HEK293 (cell line): Measurements from ENCODE around the gene SERINC2.
A peak's percentile ranks its signal among the peaks of the same experiment; 100 is the strongest.

Experiments
- GFI1B ChIP-seq: fragments of 450-650 bp; formaldehyde crosslinking; IDR thresholded peaks from 2 replicates; pipeline ENCODE4 v1.5.1; 2016; ENCODE audit warnings: missing biosample characterization, missing genetic modification characterization
- KLF7 ChIP-seq: fragments of 450-650 bp; formaldehyde crosslinking; IDR thresholded peaks from 2 replicates; pipeline ENCODE4 v1.5.1; 2016; ENCODE audit warnings: missing biosample characterization, missing genetic modification characterization, borderline replicate concordance
- KLF8 ChIP-seq: fragments of 450-650 bp; formaldehyde crosslinking; IDR thresholded peaks from 2 replicates; pipeline ENCODE4 v1.5.1; 2016; ENCODE audit warnings: missing biosample characterization, missing genetic modification characterization
- KLF9 ChIP-seq: fragments of 450-650 bp; formaldehyde crosslinking; IDR thresholded peaks from 2 replicates; pipeline ENCODE4 v1.5.1; 2016; ENCODE audit warnings: missing biosample characterization, missing genetic modification characterization, low read depth
- MEIS1 ChIP-seq: sonication (generic); formaldehyde crosslinking; IDR thresholded peaks from 2 replicates; pipeline ENCODE4 v1.8.1; 2022; ENCODE audit warnings: missing genetic modification reagents, mild to moderate bottlenecking, borderline replicate concordance
- SCRT1 ChIP-seq: fragments of 450-650 bp; formaldehyde crosslinking; IDR thresholded peaks from 2 replicates; pipeline ENCODE4 v1.5.1; 2016; ENCODE audit warnings: missing biosample characterization, missing genetic modification characterization, borderline replicate concordance
- SP3 ChIP-seq: fragments of 450-650 bp; formaldehyde crosslinking; IDR thresholded peaks from 2 replicates; pipeline ENCODE4 v1.5.1; 2016; ENCODE audit warnings: missing biosample characterization, missing genetic modification characterization
- ZBTB17 ChIP-seq: fragments of 450-650 bp; formaldehyde crosslinking; IDR thresholded peaks from 2 replicates; pipeline ENCODE4 v1.5.1; 2016; ENCODE audit warnings: missing biosample characterization, missing genetic modification characterization
- ZNF157 ChIP-seq: fragments of 450-650 bp; formaldehyde crosslinking; IDR thresholded peaks from 2 replicates; pipeline ENCODE4 v1.5.1; 2016; ENCODE audit warnings: missing biosample characterization, missing genetic modification characterization
- ZNF184 ChIP-seq: fragments of 450-650 bp; IDR thresholded peaks from 2 replicates; pipeline ENCODE4 v1.5.1; 2018; ENCODE audit warnings: missing biosample characterization, mild to moderate bottlenecking, missing genetic modification characterization
- ZNF211 ChIP-seq: fragments of 450-650 bp; formaldehyde crosslinking; IDR thresholded peaks from 2 replicates; pipeline ENCODE4 v1.5.1; 2016; ENCODE audit warnings: low read depth, missing biosample characterization, missing genetic modification characterization
- ZNF239 ChIP-seq: fragments of 450-650 bp; formaldehyde crosslinking; IDR thresholded peaks from 2 replicates; pipeline ENCODE4 v1.5.1; 2016; ENCODE audit warnings: missing biosample characterization, missing genetic modification characterization
- ZNF37A ChIP-seq: fragments of 450-650 bp; IDR thresholded peaks from 2 replicates; pipeline ENCODE4 v1.5.1; 2018; ENCODE audit warnings: missing biosample characterization, missing genetic modification characterization
- ZNF48 ChIP-seq: fragments of 450-650 bp; formaldehyde crosslinking; IDR thresholded peaks from 2 replicates; pipeline ENCODE4 v1.5.1; 2016; ENCODE audit warnings: missing biosample characterization, missing genetic modification characterization
- ZNF529 ChIP-seq: fragments of 450-650 bp; formaldehyde crosslinking; IDR thresholded peaks from 2 replicates; pipeline ENCODE4 v1.5.1; 2017; ENCODE audit warnings: missing genetic modification characterization, missing biosample characterization; ENCODE audit not compliant: insufficient replicate concordance
- ZNF623 ChIP-seq: fragments of 450-650 bp; formaldehyde crosslinking; IDR thresholded peaks from 2 replicates; pipeline ENCODE4 v1.5.1; 2016; ENCODE audit warnings: missing biosample characterization, missing genetic modification characterization
- ZNF658 ChIP-seq: fragments of 450-650 bp; formaldehyde crosslinking; IDR thresholded peaks from 2 replicates; pipeline ENCODE4; 2016; ENCODE audit warnings: missing biosample characterization, missing genetic modification characterization
- ZNF660 ChIP-seq: fragments of 450-650 bp; IDR thresholded peaks from 2 replicates; pipeline ENCODE4 v1.5.1; 2018; ENCODE audit warnings: missing biosample characterization, mild to moderate bottlenecking, missing genetic modification characterization
- ZNF777 ChIP-seq: fragments of 450-650 bp; formaldehyde crosslinking; IDR thresholded peaks from 2 replicates; pipeline ENCODE4 v1.5.1; 2017; ENCODE audit warnings: missing biosample characterization, missing genetic modification characterization, borderline replicate concordance
- ZSCAN16 ChIP-seq: fragments of 450-650 bp; formaldehyde crosslinking; IDR thresholded peaks from 2 replicates; pipeline ENCODE4 v1.5.1; 2016; ENCODE audit warnings: missing biosample characterization, missing genetic modification characterization
- TF ChIP-seq, protein P1 (sequence below): fragments of 450-650 bp; formaldehyde crosslinking; IDR thresholded peaks from 2 replicates; pipeline ENCODE4 v1.5.1; 2016; ENCODE audit warnings: missing biosample characterization, missing genetic modification characterization
- TF ChIP-seq, protein P2 (sequence below): fragments of 450-650 bp; formaldehyde crosslinking; IDR thresholded peaks from 2 replicates; pipeline ENCODE4 v1.5.1; 2016; ENCODE audit warnings: missing biosample characterization, missing genetic modification characterization
- TF ChIP-seq, protein P3 (sequence below): fragments of 450-650 bp; formaldehyde crosslinking; optimal IDR thresholded peaks from 2 replicates; pipeline ENCODE3; 2016; ENCODE audit warnings: missing biosample characterization, mild to moderate bottlenecking, missing genetic modification characterization
- TF ChIP-seq, protein P4 (sequence below): fragments of 450-650 bp; formaldehyde crosslinking; IDR thresholded peaks from 2 replicates; pipeline ENCODE4 v1.5.1; 2016; ENCODE audit warnings: missing biosample characterization, missing genetic modification characterization
- TF ChIP-seq, protein P5 (sequence below): fragments of 450-650 bp; formaldehyde crosslinking; IDR thresholded peaks from 2 replicates; pipeline ENCODE4 v1.5.1; 2016; ENCODE audit warnings: missing biosample characterization, missing genetic modification characterization
- TF ChIP-seq, protein P6 (sequence below): fragments of 450-650 bp; IDR thresholded peaks from 2 replicates; pipeline ENCODE4 v1.5.1; 2018; ENCODE audit warnings: missing biosample characterization, mild to moderate bottlenecking, missing genetic modification characterization
- TF ChIP-seq, protein P7 (sequence below): fragments of 450-650 bp; formaldehyde crosslinking; IDR thresholded peaks from 2 replicates; pipeline ENCODE4 v1.5.1; 2016; ENCODE audit warnings: missing biosample characterization, missing genetic modification characterization

Gene SERINC2

DNA sequence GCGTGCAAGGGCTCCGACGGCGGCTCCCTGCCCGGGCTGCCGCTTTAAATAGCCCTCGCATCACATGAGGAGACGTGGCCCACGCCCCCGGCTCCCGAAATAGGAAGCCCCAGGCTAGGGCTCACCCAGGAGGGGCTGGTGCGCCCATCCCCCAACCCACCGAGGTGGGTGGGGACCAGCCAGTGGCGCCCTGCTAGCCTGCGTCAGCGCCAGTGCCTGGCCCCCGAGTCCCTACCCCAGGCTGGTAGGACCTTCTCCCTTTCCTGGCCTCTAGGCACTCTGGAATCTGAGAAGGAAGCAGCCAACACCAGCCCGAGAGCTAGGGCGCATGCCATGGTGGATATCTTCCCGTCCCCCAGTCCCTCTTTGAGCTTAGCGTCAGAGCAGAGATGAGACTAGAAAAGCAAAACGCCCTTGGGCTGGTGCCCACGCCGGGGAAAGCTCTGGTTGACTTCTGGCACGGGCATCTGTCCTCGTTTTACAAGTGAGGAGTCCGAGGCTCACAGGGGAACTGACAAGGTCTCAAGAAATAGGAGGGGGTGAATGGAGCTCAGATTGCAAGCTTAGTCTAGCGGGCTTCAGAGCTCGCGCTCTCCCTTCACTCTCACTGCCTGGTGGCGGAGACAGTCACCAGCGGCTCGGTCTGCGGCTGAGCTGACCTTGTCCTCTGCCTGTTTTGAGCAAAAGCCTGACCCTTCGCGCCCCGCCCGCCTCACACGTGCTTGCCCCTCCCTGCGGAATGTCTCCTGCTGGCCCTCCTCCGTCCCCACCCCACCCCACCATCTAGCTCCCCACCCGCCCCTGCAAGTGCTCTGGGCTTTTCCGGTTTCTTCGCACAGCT lies 39.7 kb upstream of the SERINC2 start, which contains the start of gene FABP3 (continued):
- TF ChIP-seq ZNF660 (tag by site-specific recombination) (0 out of 2 replicates have a peak, but pooled peaks have one; percentile 23), ZNF777 (tag by site-specific recombination) (no peak), ZNF157 (tag by site-specific recombination) (no peak), KLF8 (tag by site-specific recombination) (0 out of 2 replicates have a peak, but pooled peaks have one; percentile 34), SP3 (tag by site-specific recombination) (0 out of 2 replicates have a peak, but pooled peaks have one; percentile 24), KLF9 (tag by site-specific recombination) (peak; percentile 47; the same call in 1 of the 2 replicates), KLF7 (tag by site-specific recombination) (no peak), ZNF211 (tag by site-specific recombination) (no peak), ZNF184 (no peak), ZNF658 (no peak), GFI1B (tag by site-specific recombination) (no peak), ZNF623 (tag by site-specific recombination) (no peak), ZNF529 (no peak), ZNF48 (tag by site-specific recombination) (no peak), MEIS1 (CRISPR knock-in tag) (no peak), ZNF37A (tag by site-specific recombination) (no peak), ZBTB17 (tag by site-specific recombination) (peak; percentile 98), SCRT1 (tag by site-specific recombination) (no peak), ZSCAN16 (tag by site-specific recombination) (no peak), ZNF239 (tag by site-specific recombination) (no peak)
- TF ChIP-seq, protein P1, sequence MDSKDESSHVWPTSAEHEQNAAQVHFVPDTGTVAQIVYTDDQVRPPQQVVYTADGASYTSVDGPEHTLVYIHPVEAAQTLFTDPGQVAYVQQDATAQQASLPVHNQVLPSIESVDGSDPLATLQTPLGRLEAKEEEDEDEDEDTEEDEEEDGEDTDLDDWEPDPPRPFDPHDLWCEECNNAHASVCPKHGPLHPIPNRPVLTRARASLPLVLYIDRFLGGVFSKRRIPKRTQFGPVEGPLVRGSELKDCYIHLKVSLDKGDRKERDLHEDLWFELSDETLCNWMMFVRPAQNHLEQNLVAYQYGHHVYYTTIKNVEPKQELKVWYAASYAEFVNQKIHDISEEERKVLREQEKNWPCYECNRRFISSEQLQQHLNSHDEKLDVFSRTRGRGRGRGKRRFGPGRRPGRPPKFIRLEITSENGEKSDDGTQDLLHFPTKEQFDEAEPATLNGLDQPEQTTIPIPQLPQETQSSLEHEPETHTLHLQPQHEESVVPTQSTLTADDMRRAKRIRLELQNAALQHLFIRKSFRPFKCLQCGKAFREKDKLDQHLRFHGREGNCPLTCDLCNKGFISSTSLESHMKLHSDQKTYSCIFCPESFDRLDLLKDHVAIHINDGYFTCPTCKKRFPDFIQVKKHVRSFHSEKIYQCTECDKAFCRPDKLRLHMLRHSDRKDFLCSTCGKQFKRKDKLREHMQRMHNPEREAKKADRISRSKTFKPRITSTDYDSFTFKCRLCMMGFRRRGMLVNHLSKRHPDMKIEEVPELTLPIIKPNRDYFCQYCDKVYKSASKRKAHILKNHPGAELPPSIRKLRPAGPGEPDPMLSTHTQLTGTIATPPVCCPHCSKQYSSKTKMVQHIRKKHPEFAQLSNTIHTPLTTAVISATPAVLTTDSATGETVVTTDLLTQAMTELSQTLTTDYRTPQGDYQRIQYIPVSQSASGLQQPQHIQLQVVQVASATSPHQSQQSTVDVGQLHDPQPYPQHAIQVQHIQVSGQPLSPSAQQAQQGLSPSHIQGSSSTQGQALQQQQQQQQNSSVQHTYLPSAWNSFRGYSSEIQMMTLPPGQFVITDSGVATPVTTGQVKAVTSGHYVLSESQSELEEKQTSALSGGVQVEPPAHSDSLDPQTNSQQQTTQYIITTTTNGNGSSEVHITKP (tag by site-specific recombination) = peak; percentile 66
- TF ChIP-seq, protein P2, sequence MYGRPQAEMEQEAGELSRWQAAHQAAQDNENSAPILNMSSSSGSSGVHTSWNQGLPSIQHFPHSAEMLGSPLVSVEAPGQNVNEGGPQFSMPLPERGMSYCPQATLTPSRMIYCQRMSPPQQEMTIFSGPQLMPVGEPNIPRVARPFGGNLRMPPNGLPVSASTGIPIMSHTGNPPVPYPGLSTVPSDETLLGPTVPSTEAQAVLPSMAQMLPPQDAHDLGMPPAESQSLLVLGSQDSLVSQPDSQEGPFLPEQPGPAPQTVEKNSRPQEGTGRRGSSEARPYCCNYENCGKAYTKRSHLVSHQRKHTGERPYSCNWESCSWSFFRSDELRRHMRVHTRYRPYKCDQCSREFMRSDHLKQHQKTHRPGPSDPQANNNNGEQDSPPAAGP (tag by site-specific recombination) = peak; percentile 45
- TF ChIP-seq, protein P3, sequence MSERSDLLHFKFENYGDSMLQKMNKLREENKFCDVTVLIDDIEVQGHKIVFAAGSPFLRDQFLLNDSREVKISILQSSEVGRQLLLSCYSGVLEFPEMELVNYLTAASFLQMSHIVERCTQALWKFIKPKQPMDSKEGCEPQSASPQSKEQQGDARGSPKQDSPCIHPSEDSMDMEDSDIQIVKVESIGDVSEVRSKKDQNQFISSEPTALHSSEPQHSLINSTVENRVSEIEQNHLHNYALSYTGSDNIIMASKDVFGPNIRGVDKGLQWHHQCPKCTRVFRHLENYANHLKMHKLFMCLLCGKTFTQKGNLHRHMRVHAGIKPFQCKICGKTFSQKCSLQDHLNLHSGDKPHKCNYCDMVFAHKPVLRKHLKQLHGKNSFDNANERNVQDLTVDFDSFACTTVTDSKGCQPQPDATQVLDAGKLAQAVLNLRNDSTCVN = peak; percentile 7
- TF ChIP-seq, protein P4, sequence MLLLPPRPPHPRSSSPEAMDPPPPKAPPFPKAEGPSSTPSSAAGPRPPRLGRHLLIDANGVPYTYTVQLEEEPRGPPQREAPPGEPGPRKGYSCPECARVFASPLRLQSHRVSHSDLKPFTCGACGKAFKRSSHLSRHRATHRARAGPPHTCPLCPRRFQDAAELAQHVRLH (tag by site-specific recombination) = no peak
- TF ChIP-seq, protein P5, sequence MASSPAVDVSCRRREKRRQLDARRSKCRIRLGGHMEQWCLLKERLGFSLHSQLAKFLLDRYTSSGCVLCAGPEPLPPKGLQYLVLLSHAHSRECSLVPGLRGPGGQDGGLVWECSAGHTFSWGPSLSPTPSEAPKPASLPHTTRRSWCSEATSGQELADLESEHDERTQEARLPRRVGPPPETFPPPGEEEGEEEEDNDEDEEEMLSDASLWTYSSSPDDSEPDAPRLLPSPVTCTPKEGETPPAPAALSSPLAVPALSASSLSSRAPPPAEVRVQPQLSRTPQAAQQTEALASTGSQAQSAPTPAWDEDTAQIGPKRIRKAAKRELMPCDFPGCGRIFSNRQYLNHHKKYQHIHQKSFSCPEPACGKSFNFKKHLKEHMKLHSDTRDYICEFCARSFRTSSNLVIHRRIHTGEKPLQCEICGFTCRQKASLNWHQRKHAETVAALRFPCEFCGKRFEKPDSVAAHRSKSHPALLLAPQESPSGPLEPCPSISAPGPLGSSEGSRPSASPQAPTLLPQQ (tag by site-specific recombination) = 0 out of 2 replicates have a peak, but pooled peaks have one; percentile 26
- TF ChIP-seq, protein P6, sequence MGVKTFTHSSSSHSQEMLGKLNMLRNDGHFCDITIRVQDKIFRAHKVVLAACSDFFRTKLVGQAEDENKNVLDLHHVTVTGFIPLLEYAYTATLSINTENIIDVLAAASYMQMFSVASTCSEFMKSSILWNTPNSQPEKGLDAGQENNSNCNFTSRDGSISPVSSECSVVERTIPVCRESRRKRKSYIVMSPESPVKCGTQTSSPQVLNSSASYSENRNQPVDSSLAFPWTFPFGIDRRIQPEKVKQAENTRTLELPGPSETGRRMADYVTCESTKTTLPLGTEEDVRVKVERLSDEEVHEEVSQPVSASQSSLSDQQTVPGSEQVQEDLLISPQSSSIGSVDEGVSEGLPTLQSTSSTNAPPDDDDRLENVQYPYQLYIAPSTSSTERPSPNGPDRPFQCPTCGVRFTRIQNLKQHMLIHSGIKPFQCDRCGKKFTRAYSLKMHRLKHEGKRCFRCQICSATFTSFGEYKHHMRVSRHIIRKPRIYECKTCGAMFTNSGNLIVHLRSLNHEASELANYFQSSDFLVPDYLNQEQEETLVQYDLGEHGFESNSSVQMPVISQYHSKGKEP (tag by site-specific recombination) = no peak
- TF ChIP-seq, protein P7, sequence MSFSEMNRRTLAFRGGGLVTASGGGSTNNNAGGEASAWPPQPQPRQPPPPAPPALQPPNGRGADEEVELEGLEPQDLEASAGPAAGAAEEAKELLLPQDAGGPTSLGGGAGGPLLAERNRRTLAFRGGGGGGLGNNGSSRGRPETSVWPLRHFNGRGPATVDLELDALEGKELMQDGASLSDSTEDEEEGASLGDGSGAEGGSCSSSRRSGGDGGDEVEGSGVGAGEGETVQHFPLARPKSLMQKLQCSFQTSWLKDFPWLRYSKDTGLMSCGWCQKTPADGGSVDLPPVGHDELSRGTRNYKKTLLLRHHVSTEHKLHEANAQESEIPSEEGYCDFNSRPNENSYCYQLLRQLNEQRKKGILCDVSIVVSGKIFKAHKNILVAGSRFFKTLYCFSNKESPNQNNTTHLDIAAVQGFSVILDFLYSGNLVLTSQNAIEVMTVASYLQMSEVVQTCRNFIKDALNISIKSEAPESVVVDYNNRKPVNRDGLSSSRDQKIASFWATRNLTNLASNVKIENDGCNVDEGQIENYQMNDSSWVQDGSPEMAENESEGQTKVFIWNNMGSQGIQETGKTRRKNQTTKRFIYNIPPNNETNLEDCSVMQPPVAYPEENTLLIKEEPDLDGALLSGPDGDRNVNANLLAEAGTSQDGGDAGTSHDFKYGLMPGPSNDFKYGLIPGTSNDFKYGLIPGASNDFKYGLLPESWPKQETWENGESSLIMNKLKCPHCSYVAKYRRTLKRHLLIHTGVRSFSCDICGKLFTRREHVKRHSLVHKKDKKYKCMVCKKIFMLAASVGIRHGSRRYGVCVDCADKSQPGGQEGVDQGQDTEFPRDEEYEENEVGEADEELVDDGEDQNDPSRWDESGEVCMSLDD (tag by site-specific recombination) = no peak
